Stimulated activated CD4-positive, alpha-beta T cell treated with anti-CD3 and anti-CD28 coated beads, Interleukin-4, amount 100 ng/mL, for 4 hours (primary cell): ENCODE results near the gene MEG3.
"Not testable (repeated sequence)": the region's sequence is repeated elsewhere in the genome, so short reads cannot be mapped to it uniquely, and the experiment has no call there.

Experiments
- DNase-seq, 2 experiments: peaks; one replicate each; pipeline ENCODE4 v3.0.0-alpha.2; 2020

The MEG3 gene

GRCh38 chr14:100816286-100816949, 9.5 kb upstream of the MEG3 start:
- no peak for DNase-seq

GRCh38 chr14:100816950-100817901, 8.7 kb upstream of the MEG3 start:
- DNase-seq = no peak

- DNase-seq = no peak
Measured at GRCh38 chr14:100818221-100818699, 7.7 kb upstream of the MEG3 start.

DNA sequence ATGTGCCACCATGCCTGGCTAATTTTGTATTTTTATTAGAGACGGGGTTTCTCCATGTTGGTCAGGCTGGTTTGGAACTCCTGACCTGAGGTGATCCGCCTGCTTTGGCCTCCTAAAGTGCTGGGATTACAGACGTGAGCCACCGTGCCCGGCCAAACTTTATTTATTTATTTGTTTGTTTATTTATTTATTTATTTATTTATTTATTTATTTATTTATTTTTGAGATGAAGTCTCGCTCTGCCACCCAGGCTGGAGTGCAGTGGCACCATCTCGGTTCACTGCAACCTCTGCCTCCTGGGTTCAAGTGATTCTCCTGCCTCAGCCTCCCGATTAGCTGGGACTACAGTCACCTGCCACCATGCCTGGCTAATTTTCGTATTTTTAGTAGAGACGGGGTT, 7.0 kb upstream of the MEG3 start:
- DNase-seq = not testable (repeated sequence)

- no peak for DNase-seq
Measured at GRCh38 chr14:100819453-100819828, 6.5 kb upstream of the MEG3 start.

DNA sequence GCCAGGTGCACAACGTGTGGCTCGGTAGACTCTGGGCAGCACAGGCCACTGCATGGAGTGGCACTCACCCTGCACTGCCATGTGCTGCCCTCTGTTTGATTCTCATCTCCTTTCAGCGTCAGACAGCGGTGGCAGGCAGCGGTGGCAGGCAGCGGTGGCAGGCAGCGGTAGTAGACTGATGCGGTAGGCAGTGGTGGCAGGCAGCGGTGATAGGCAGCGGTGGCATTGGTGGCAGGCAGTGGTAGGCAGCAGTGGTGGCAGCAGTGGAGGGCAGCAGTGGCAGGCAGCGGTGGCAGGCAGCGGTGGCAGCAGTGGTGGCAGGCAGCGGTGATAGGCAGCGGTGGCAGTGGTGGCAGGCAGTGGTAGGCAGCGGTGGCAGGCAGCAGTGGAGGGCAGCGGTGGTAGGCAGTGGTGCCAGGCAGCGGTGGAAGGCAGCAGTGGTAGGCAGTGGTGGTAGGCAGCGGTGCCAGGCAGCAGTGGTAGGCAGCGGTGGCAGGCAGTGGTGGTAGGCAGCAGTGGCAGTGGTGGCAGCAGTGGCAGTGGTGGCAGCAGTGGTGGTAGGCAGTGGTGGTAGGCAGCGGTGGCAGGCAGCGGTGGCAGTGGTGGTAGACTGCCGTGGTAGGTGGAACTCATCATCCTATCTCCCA, 6.0 kb upstream of the MEG3 start:
- DNase-seq = no peak

DNA sequence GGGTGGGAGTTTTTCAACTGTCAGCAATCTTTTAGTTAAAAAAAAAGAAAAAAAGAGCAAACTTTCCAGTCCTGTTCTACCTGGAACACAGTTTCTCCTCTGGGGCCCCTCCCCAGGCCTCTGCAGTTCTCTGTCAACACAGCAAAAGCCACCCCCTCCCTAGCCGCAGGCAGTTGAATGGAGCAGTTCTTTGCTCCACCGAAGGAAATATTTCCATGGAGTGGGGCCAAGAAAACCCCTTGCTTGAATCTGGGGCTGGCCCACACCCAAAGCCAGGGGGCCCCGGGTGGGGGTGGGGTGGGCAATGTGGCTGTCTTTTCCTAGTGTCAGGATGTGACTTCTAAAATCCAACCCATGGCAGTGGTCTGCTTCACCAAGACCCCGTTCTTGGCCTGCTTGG, 5.0 kb upstream of the MEG3 start:
- no peak for DNase-seq

- DNase-seq = no peak
Measured at GRCh38 chr14:100822013-100822412, 3.9 kb upstream of the MEG3 start.

GRCh38 chr14:100822532-100823296, 3.2 kb upstream of the MEG3 start:
- DNase-seq = no peak

DNA sequence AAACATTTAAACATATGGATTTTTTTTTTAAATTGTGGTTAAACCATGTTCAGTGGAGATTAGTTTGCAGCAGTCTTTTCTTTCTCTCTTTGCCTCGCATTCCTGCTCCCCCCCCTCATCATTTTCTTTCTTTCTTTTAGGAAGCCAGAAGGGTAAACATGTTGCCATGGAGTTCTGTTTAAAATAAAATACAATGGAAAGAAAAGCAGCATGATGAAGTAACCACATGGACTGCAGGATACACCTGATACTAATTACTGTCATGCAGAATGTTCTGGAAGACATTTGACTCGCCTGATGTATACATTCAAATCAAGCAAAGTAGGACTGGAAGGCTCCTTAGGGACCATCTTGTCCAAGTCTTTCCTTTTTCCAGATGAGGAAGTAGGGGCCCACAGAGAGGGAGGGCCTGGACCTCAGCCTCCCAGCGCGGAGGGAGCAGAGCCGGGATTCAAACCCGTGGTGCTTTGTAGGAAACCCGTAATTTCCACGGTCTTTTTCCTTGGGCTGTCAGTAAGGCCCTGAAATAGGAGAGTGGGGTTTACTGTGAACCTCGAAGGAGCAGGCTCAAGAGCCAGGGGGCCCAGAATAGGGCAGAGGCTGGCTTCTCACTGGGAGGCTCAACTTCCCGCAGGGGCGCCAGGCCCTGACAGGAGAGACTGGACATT, 2.4 kb upstream of the MEG3 start:
- DNase-seq = no peak

DNA sequence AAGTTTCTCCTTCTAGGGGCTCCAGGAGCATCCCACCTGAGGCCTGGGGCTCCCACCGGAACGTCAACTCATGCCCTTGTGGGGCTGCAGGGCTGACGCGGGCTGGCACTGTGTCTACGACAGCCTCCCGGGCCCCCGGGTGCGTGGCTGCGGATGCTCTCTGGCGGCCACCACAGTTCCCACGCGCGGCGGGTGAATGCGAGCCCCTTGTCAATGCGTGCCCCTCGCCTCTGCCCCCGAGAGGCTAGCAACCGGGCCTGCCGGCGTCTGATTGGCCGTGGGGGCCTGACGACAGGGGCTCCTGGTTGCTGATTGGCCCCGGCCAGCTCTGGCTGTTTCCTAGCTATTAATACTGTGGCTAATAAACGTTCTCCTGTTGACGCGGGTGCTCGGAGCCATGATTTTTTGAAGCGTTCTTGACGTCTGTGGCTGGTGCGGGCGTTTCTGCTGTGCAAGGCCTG, 1.8 kb upstream of the MEG3 start:
- no peak for DNase-seq

DNA sequence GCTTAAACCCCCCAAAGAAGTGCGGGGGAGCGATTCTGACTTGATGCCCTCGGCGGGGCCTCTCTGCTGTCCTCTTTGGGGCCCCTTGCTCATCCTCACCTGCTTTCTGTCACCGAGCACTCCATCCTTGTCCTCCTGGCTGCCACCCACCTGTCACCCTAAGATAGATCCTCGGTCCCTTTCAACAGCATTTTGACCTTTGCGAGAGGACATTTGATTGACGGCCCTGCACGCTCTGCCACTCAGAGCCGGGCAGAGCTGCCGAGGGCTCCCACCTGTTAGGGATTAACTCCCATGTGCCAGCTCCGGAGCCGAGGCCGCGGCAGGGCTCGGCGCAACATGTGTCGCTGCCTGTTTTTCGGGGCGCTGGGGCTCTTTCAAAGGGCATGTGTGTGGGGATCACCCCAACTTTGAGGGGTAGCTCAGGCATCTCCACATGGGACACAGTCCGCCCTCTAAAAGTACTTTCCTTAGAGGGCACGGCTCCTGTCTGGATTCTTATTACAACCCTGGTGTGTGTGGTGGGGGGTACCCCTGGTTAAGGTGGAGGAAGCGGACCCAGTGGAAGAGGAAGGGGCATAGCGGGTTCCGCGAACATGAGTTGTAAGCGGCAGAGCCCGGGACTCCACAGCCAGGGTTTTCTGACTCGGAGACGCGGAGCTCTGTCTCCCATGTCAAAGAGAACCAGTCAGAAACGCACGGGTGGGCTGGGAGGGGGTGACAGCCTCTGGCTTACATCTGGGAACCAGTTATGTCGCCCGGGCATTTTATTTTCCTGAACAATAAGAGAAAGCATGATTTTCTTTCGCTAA, 811 bp upstream of the MEG3 start:
- no peak for DNase-seq

- no peak for DNase-seq
Measured at GRCh38 chr14:100826391-100827100, 628 bp downstream of the MEG3 start.

DNA sequence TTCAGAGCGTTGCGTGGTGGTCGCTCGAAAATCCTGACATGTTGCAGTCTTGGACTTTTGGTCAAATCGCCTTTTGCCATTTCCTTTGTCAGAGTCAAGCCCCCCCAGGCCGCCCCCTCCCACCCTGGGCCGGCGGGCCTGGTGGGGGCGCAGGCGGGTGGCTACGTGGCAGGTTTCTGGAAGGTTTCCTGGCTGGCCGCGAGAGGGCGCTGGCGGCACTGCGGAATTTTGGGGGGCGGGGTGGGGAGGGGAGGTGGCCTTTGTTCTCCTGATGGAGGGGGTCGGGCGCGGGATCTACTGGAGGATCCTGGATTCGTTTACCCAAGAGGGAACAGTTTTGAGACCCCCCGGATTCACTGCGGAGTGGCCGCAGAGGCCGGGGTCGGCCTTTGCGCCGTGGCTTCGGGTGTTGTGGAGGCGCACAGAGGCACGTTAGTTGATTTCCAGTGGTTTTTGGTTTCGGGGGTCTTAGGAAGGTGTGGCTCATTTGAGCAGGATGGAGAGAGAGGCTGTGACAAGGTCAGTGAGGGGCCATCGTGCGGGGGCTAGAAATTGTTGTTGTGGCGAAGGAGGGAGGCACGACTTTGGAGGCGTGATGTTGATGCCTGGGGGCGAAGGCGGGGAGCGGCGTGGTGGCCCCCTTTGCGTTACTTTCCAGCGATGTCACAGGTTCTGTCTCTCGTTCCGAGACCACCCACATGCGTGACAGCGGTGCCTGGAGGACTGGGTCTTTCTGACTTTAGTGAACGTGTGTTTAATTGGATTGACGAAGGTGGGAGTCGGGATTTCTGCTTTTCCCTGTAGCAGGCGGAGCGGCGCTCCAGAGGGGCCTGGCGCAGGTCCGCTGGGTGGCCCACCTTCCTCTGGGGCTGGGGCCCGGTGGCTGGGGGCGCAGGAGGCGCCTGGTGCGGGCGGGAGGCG, 1.4 kb downstream of the MEG3 start:
- no peak for DNase-seq

- no peak for DNase-seq
Measured at GRCh38 chr14:100828031-100828769, 2.3 kb downstream of the MEG3 start.

- DNase-seq = no peak
Measured at GRCh38 chr14:100830681-100831080, 4.8 kb downstream of the MEG3 start.

DNA sequence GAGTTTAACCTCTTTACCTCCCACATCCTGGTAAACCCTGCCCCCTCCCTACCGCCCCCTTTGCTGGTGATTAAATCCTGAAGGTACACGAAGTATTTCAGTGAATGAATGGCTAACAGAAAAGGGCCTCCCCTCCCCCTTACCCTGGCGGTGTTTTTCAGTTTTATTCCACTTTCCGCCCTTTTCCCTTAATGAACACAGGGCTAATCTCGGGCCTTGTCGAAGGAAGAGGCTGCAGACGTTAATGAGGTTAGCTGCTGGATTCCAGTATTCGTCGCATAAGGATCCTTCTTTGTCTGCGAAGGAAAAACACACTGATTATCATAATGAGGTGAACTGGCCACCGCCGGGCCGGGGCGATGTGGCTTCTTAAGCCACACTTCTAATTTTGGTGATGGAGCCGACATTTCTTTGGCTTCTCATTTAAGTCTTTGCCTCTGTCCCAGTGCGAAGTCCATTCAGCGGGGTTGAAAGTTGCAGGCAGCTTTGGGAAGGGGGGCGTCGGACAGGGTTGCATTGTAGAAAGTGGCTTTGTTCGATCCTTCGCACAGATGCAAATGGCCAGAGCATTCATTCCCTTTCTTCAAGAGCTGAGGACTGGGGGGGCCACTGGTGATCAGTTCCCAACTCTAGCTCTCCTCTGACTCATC, 6.5 kb downstream of the MEG3 start:
- DNase-seq = no peak
